ENCODE measurements around the gene PITPNM3. TPM values are rescaled to one million over a fixed set of nuclear protein-coding genes. Genes with fewer than 3 reads are reported as not detected.

The PITPNM3 gene
- total RNA-seq, 1 experiment from 2014 or later: 0.44 TPM

GRCh38 chr17:6589266-6589946, 33.1 kb upstream of the PITPNM3 start:
- ChIA-PET POLR2A (no interaction called here), CTCF (interaction anchor here (0.6 kb wide), 1 partner anchor 153 kb away, joined by 3 read pairs; no protein-coding TSS in a partner anchor)
- no peak overlapping the region for H3K4me3 ChIP-seq (ENCODE audit: low read depth in 2 of 2, low read length in 2 of 2)
- no TSS peak for BruUV-seq (replicated peaks)
- H3K4me1 ChIP-seq (ENCODE audit: control insufficient read depth, insufficient read depth, low read length): no peaks in the 10 kb centered on the region
- in situ Hi-C loops (cut with HindIII; ENCODE audit: low pct_unique_long_range_greater_than_20kb, low sequenced_read_pairs) (no loop called here), intact Hi-C loops (cut with micrococcal nuclease; ENCODE audit: unreplicated experiment) (no loop called here)
- H3K9me3 ChIP-seq (ENCODE audit: control insufficient read depth, insufficient read depth, low read depth, low read length): peaks cover 10% of the 10 kb centered on the region; the same call in 1 of the 2 replicates
- no peak for TF ChIP-seq POLR2AphosphoS5 (IDR thresholded peaks at IDR 0.05; ENCODE audit: low read depth, low read length)
- TF ChIP-seq TCF7L2 (IDR thresholded peaks at IDR 0.05; ENCODE audit: low read depth, low read length): no peak
- no peak for TF ChIP-seq CTCF (IDR thresholded peaks at IDR 0.05)
- no peak for TF ChIP-seq SIN3A (IDR thresholded peaks at IDR 0.05; ENCODE audit: borderline replicate concordance, insufficient read depth, low read depth, low read length)
- no peak for TF ChIP-seq REST (IDR thresholded peaks at IDR 0.05; ENCODE audit: insufficient read depth in 1 of 2, low read depth in 2 of 2, low read length in 1 of 2)
- ATAC-seq (no peak), DNase-seq (ENCODE audit: low read depth, low spot score) (no peak)
- no peak overlapping the region for H3K27ac ChIP-seq (ENCODE audit: low read length)
- peaks cover 15% of the 10 kb centered on the region for H3K36me3 ChIP-seq (ENCODE audit: control insufficient read depth, insufficient read depth, low read length)
- H3K27me3 ChIP-seq (ENCODE audit: control insufficient read depth, insufficient read depth, low read length): no peaks in the 10 kb centered on the region

GRCh38 chr17:6588165-6588564, 31.8 kb upstream of the PITPNM3 start:
- DNase-seq (ENCODE audit: low read depth, low spot score): no peak
- no peak overlapping the region for H3K4me3 ChIP-seq (ENCODE audit: low read depth in 2 of 2, low read length in 2 of 2)
- intact Hi-C loops (cut with micrococcal nuclease; ENCODE audit: unreplicated experiment): no loop called here
- no peak for ATAC-seq
- H3K9me3 ChIP-seq (ENCODE audit: control insufficient read depth, insufficient read depth, low read depth, low read length): peaks cover 16% of the 10 kb centered on the region; the same call in 1 of the 2 replicates
- CTCF ChIA-PET: no interaction called here
- peaks cover 12% of the 10 kb centered on the region for H3K36me3 ChIP-seq (ENCODE audit: control insufficient read depth, insufficient read depth, low read length)
- H3K27ac ChIP-seq (ENCODE audit: low read length): no peak overlapping the region
- H3K4me1 ChIP-seq (ENCODE audit: control insufficient read depth, insufficient read depth, low read length): no peaks in the 10 kb centered on the region
- no peaks in the 10 kb centered on the region for H3K27me3 ChIP-seq (ENCODE audit: control insufficient read depth, insufficient read depth, low read length)
- POLR2A ChIA-PET: no interaction called here
- no peak for TF ChIP-seq REST (IDR thresholded peaks at IDR 0.05; ENCODE audit: insufficient read depth in 1 of 2, low read depth in 2 of 2, low read length in 1 of 2)
- no peak for TF ChIP-seq TCF7L2 (IDR thresholded peaks at IDR 0.05; ENCODE audit: low read depth, low read length)
- no peak for TF ChIP-seq POLR2AphosphoS5 (IDR thresholded peaks at IDR 0.05; ENCODE audit: low read depth, low read length)
- TF ChIP-seq CTCF (IDR thresholded peaks at IDR 0.05): no peak
- TF ChIP-seq SIN3A (IDR thresholded peaks at IDR 0.05; ENCODE audit: borderline replicate concordance, insufficient read depth, low read depth, low read length): no peak
- in situ Hi-C loops (cut with HindIII; ENCODE audit: low pct_unique_long_range_greater_than_20kb, low sequenced_read_pairs): no loop called here
- BruUV-seq (replicated peaks): no TSS peak
